GM18951 (cell line): ENCODE data around the gene PTPRG.

Source experiments
- POLR2A ChIP-seq: IDR thresholded peaks from 4 replicates; pipeline ENCODE4 v1.6.1; 2011; ENCODE audit warnings: mild to moderate bottlenecking; ENCODE audit not compliant: insufficient read length, insufficient read depth; ENCODE audit errors: extremely low read depth
- in situ Hi-C: fragments of 300-500 bp; cut with MboI; formaldehyde crosslinking; loops from one replicate; pipeline ENCODE4 v1.12.0; 2022; ENCODE audit warnings: low sequenced_read_pairs, mixed read lengths, inconsistent platforms; ENCODE audit not compliant: unreplicated experiment

Gene PTPRG

DNA sequence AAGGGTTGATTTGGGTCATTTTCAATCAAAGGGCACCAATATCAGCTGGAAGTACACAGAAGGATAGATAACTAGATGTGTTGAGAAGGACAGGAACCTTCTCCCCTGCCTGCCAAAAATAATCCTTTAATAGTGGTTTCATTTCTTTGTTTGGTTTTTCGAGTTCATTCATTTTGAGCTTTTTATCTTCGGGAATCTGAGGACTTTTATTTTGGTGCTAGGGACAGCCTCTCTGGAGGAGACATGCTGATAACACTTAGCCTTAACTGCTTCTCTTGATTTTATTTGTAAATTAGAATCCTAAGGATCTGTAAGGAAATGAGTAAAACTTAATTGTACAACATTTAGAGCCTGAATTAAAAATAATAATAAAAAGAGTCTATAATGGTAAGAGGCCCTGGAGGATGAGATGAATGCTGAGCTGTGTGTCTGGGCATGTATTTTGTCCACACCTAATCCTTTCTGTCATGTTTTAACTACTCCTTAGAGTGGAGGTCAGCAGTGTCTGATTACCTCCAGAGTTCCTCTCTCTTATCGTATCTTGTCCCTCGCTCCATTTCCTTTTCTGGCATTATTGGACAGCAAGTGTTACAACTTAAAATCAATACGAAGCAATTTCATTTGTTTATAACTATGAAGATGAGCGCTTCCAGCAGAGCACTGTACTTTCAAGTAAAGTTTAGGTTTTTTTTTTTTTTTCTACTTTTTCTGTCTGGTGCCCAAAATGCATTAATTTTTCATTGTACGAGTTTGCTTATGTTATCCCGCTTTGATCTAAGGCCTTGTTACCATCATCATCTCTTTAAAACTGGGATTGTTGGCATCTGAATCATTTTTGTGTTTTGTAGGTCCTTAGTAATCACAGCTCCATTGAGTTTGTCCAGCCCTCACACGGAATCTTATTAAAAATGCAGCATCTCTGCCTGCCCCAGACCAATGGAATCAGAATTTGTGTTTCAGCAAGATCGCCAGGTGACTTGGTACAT is 22.8 kb downstream of the PTPRG start:
- TF ChIP-seq POLR2A: no peak
- in situ Hi-C loops: no loop called here

DNA sequence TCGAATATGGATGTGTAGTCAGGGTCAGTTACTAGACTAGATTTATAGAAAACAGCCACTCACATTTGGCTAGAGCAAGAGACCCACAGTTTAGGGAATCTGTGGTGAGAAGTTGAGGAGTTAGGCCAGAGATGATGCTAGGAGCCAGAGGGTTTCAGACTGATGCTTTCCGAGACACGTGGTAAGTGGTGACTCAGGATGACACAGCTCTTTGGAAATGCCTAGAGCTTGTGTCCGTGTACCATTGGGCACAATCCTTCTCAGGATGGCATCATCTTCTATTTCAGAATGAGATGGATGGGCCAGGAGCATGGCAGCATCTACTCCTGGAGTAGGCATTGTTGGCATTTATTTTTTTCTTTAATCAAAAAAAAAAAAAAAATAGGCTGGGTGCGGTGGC is 28.5 kb downstream of the PTPRG start:
- no peak for TF ChIP-seq POLR2A
- in situ Hi-C loops: no loop called here

DNA sequence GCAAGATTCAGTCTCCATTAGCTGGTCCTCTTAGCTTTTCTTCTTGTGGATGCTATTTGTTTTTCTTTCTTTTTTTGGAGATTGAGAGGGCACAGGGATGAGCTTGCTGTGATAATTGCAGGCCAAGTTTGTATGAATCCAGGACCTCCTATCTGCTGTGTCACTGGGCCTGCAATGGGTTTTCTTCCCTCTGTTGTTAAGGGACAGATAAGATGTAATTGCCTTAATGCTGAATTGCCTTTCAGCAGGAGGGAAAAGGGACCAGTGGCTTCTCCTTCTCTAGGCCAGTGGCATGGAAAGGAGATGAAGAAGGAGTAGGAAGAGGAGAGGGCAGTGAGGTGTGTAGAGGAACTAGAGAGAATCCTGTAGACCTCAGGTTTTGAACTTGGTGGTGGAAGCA is 29.9 kb downstream of the PTPRG start:
- TF ChIP-seq POLR2A: no peak
- in situ Hi-C loops: no loop called here

DNA sequence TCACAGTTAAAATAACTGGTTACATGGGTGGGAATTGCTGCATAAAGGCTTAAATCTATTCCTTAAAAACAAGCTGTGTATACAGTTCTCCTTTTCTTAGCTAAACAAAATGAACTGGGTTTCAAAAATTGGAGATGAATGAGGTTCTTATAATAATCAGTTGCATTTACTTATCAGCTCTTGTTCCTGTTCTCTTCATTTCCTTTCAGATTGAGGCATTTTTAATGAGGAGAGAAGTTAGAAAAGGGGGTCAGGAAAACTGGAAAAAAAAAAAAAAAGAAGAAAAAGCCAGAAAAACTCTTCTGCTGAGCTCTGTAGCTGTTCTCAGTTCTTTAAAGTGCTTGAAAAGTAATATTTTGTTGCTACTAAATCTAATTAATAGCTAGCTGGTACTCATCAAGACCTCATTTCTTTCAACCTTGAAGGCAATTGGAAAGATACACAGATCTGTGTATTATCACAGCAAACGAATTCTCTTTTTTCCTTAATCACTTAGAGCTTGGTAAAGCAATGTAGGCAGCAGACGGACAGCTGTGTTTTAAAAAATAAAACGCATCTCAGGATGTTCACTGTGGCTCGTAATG is 32.2 kb downstream of the PTPRG start:
- in situ Hi-C loops: no loop called here
- no peak for TF ChIP-seq POLR2A

DNA sequence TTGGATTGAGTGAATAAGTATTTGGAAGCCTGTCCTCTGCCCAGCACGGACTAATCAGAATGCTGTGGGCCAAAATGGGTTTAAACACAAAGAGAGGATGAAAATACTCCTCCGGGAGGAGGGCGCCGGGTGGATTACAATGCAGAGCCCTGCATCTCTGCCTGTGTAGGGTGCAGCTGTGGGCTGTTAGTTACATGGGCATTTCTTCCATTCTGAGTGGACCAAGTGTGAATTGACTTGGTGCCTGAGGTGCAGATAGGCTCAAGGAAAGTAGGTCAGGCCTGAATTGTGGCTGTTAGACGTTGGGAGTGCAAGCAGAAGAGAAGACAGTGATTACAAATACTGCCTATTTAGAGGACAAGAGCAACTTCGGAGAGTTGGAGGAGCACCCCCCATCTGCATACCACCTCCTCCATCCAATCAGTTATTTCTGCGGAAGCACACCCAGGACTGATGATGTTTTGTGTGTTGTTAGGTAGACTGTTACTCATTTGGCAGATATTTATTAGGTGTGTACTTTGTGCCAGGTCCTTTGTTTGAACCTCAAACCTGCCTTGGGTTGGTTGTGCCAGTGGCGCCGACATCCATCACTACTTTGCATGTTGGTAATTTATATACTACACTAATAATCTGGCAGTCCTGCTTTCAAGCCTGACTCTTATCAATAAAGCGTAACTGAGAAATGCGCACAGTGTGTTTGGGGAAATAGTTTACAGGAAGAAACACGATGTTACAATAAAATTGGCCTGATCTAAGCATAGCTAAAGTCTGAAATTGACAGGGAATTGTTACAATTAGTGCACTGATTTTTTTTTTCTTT is 33.0 kb downstream of the PTPRG start:
- TF ChIP-seq POLR2A: no peak
- in situ Hi-C loops: no loop called here

DNA sequence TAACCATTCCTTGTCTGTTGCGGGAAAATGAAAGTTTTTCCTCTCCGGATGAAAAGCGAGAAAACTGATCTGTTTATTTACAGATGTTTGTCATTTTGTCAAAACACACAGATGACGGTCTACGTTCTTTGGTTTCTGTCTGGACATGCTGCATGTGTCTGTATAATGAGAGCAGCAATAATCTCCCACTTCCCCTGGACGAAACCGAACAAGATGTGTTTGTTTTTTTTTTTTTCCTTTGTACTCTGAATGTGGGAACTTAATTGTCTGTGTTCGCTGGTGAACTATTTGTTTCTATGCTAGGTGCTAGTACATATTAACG is 33.6 kb downstream of the PTPRG start:
- in situ Hi-C loops: no loop called here
- no peak for TF ChIP-seq POLR2A

DNA sequence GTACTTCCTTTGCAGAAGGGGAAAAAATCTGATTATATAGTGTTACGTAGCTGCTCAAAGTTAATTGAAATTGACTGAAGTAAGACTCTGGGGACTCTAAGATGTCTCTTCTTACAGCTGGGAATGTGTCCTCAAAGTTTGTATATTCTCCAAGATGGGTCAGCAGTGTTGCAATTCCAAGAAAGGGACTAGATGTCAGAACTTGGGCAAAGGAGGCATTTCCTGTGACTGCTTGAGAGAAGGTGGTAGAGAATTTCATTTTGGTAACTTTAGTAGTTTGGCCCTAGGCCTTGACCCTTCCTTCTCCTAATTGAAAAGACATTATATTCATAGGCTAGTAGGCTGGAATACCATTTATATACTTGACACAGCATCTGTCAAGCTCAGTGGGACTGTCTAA is 33.9 kb downstream of the PTPRG start:
- TF ChIP-seq POLR2A: no peak
- in situ Hi-C loops: no loop called here

DNA sequence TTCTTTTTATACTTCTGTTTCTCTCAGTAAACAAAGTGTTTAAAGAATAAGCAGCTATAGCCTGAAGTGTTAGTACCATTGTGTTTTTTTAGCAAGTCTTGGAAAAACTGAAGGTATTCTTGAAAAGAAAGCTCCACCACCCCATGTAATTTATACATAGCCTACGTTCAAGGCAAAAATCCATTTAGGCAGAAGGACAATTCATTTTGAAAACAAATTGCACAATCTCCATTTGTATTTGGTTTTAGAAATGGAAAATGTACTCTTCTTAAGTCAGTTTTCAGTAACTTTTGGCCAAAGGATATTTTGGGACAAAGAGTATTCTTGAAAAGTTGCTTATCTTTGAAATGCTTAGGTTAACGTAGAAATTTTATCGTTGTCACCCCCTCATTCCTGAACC is 34.5 kb downstream of the PTPRG start:
- in situ Hi-C loops: no loop called here
- TF ChIP-seq POLR2A: no peak

DNA sequence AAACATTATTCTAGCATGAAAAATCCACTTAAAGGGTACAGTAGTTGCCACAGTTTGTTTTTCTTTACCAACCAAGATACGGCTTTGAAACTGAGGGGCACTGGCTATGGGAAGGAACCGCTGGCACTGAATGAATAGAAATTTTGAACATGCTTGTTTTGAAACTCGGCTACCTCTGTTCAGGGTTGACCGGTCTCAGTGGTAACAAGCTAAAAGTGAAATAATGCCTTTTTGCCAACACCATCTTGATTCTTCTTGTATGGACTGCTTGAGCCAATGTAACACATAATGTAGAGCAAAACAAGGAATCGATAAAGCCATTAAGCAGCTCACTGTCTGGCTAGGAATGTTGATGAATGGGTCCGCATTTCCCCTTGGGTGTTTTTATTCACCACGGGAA is 36.5 kb downstream of the PTPRG start:
- no peak for TF ChIP-seq POLR2A
- in situ Hi-C loops: no loop called here

DNA sequence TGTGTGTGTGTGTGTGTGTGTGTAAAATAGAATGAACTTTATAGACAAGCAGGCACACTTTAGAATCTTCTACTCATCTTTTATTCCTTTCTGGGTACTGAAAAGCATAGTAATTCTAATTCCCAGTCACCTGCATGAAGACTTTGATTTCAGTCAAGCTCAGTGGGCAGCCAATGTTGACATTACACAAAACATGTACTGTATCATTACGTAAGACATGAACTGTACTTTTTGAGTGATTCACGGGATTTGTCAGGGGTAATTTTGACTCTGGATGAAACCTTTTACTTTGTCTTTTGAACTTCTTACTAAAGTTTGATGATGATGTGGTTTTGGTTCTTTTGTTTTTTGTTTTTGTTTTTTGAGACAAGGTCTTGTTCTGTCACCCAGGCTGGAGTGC is 38.8 kb downstream of the PTPRG start:
- in situ Hi-C loops: no loop called here
- TF ChIP-seq POLR2A: no peak

DNA sequence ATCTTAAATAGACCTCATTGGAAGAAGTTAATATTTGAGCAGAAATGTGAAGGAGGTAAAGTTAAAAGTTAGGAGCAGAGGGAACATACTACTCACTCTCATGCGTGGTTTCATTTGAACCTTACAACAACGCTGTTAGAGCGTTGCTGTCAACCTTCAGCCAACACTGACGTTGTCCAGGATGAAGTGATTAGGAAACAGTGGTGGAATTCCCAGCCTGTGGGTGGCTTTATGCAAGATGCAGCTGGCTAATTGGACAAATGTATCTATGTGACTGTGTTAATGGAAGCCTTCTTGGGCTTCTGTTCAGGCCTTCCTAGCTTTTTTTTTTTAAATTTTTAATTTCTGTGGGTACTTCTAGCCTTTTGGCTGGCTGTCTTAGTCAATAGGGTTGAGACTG is 40.5 kb downstream of the PTPRG start:
- in situ Hi-C loops: no loop called here
- TF ChIP-seq POLR2A: no peak

DNA sequence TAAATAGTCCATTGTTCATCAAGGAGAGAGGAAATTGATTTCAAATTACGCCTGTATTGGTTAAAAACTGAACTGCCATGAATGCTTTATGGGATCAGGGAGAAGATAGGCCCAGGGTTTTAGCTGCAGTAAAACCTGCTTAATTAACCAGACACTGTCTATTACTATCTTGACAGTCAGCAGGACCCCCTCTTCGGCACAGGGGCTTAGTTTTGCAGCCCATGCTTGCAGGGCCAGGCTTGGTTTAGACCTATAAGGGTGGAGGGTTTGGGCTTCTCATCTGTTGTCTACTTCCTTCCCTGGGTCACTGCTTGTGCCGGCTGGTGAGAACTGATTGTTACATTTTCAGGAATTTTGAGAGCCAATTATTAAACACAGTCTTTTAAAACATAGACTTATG is 41.1 kb downstream of the PTPRG start:
- in situ Hi-C loops: no loop called here
- no peak for TF ChIP-seq POLR2A

DNA sequence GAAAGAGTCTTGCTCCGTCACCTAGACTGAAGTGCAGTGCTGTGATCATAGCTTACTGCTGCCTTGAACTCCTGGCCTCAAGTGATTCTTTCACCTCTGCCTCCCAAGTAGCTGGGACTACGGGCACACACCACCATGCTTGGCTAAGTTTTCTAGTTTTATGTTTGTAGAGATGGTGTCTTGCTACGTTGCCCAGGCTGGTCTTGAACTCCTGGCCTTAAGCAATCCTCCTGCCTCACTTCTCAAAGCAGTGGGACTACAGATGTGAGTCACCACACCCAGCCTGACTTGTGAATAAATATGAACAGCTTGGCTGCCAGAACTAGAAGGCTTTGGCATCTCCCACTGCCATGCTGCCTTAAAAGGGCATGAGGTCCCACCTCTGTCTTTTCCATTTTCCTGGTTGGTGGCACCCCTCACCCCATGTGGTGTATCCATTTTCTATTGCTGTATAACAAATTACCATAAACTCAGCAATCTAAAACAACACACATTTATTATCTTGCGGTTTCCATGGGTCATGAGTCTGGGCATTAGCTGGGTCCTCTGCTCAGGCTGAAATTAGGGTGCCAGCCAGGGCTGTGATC is 44.3 kb downstream of the PTPRG start:
- no peak for TF ChIP-seq POLR2A
- in situ Hi-C loops: no loop called here
